Loucy (cell line): ENCODE measurements around the gene NAT14.

ENCODE experiments used
- H2AFZ ChIP-seq: fragments of 200-600 bp; sonication (generic); 2 replicates; pipeline ENCODE4 v1.6.0; 2016; ENCODE audit warnings: antibody characterized with exemption, mild to moderate bottlenecking, low read length, moderate library complexity
- H3F3A ChIP-seq: fragments of 200-600 bp; 2 replicates; pipeline ENCODE4 v1.6.0; 2016; ENCODE audit warnings: antibody characterized with exemption, low read depth, mild to moderate bottlenecking
- H3K27me3 ChIP-seq: fragments of 200-600 bp; sonication (generic); 2 replicates; pipeline ENCODE4 v1.6.1; 2014; ENCODE audit warnings: low read length, mild to moderate bottlenecking; ENCODE audit not compliant: insufficient read depth, poor library complexity, severe bottlenecking
- H3K36me3 ChIP-seq: fragments of 200-600 bp; sonication (generic); 2 replicates; pipeline ENCODE4 v1.6.1; 2016; ENCODE audit warnings: low read length; ENCODE audit not compliant: insufficient read depth
- H3K4me1 ChIP-seq: fragments of 200-600 bp; sonication (generic); 2 replicates; pipeline ENCODE4 v1.5.1; 2014; ENCODE audit warnings: low read length, mild to moderate bottlenecking; ENCODE audit not compliant: insufficient read depth, poor library complexity, severe bottlenecking
- H3K4me2 ChIP-seq: fragments of 200-600 bp; sonication (generic); 2 replicates; pipeline ENCODE4 v1.6.0; 2014; ENCODE audit warnings: antibody characterized with exemption, low read length, low read depth, mild to moderate bottlenecking; ENCODE audit not compliant: poor library complexity, severe bottlenecking
- H3K4me3 ChIP-seq: fragments of 200-600 bp; sonication (generic); 2 replicates; pipeline ENCODE4 v1.5.1; 2014; ENCODE audit warnings: low read length, mild to moderate bottlenecking, mixed read lengths; ENCODE audit not compliant: poor library complexity, severe bottlenecking
- H3K79me2 ChIP-seq: fragments of 200-600 bp; sonication (generic); 2 replicates; pipeline ENCODE4 v1.6.1; 2014; ENCODE audit warnings: low read length; ENCODE audit not compliant: insufficient read depth
- H3K9ac ChIP-seq: fragments of 200-600 bp; sonication (generic); 2 replicates; pipeline ENCODE4 v1.6.0; 2014; ENCODE audit warnings: mild to moderate bottlenecking, low read depth, low read length, moderate library complexity; ENCODE audit not compliant: poor library complexity, severe bottlenecking
- H3K9me2 ChIP-seq: fragments of 200-600 bp; sonication (generic); replicated peaks from 2 replicates; pipeline ENCODE4 v1.6.1; 2016; ENCODE audit warnings: low read depth, low read length, mixed read lengths
- H3K9me3 ChIP-seq: fragments of 200-600 bp; sonication (generic); 2 replicates; pipeline ENCODE4 v1.6.1; 2014; ENCODE audit warnings: mild to moderate bottlenecking, antibody characterized with exemption, low read length, low read depth; ENCODE audit not compliant: insufficient read depth
- H4K20me1 ChIP-seq: fragments of 200-600 bp; sonication (generic); 2 replicates; pipeline ENCODE4 v1.6.0; 2014; ENCODE audit warnings: antibody characterized with exemption, low read length, mild to moderate bottlenecking; ENCODE audit not compliant: insufficient read depth, poor library complexity, severe bottlenecking
- CTCF ChIP-seq: fragments of 200-600 bp; sonication (generic); conservative IDR thresholded peaks from 2 replicates; pipeline ENCODE4 v1.5.1; 2014; ENCODE audit warnings: mild to moderate bottlenecking, antibody characterized with exemption, low read length
- EZH2phosphoT487 ChIP-seq: fragments of 200-600 bp; IDR thresholded peaks from 2 replicates; pipeline ENCODE4 v1.6.1; 2018; ENCODE audit warnings: antibody characterized with exemption, mild to moderate bottlenecking, moderate library complexity, borderline replicate concordance

The NAT14 gene

GRCh38 chr19:55441692-55442321 is 43.2 kb upstream of the NAT14 start:
- Histone ChIP-seq H3K9me2 (no peaks in the 10 kb centered on the region), H3K9me3 (no peaks in the 10 kb centered on the region), H3K79me2 (no peaks in the 10 kb centered on the region), H3K4me1 (no peaks in the 10 kb centered on the region), H3K4me3 (no peak overlapping the region), H4K20me1 (no peaks in the 10 kb centered on the region), H3K4me2 (no peak overlapping the region), H3K9ac (no peak overlapping the region), H3F3A (no peaks in the 10 kb centered on the region), H3K36me3 (no peaks in the 10 kb centered on the region), H3K27me3 (no peaks in the 10 kb centered on the region), H2AFZ (no peak overlapping the region)
- TF ChIP-seq CTCF (no peak), EZH2phosphoT487 (no peak)

- Histone ChIP-seq H3K9ac (no peak overlapping the region), H3K79me2 (no peaks in the 10 kb centered on the region), H3K4me3 (no peak overlapping the region), H3K9me3 (no peaks in the 10 kb centered on the region), H3K4me1 (no peaks in the 10 kb centered on the region), H2AFZ (no peak overlapping the region), H3K27me3 (no peaks in the 10 kb centered on the region), H3K4me2 (no peak overlapping the region), H3K36me3 (no peaks in the 10 kb centered on the region), H4K20me1 (no peaks in the 10 kb centered on the region), H3F3A (no peaks in the 10 kb centered on the region), H3K9me2 (no peaks in the 10 kb centered on the region)
- TF ChIP-seq EZH2phosphoT487 (no peak), CTCF (no peak)
These were observed 42.5 kb upstream of the NAT14 start for GRCh38 chr19:55442372-55442961.

GRCh38 chr19:55443045-55443823 is 41.8 kb upstream of the NAT14 start, which contains the start of gene SHISA7:
Gene SHISA7 (minus strand): TSS chr19:55443300. CDS start chr19:55442863, 437 bp downstream.
- no peaks in the 10 kb centered on the region for H3F3A ChIP-seq
- H4K20me1 ChIP-seq: no peaks in the 10 kb centered on the region
- H3K79me2 ChIP-seq: no peaks in the 10 kb centered on the region
- no peak within 1 kb of the TSS for H3K9ac ChIP-seq
- no peak for TF ChIP-seq CTCF
- no peak for TF ChIP-seq EZH2phosphoT487
- no peaks in the 10 kb centered on the region for H3K36me3 ChIP-seq
- no peak within 1 kb of the TSS for H2AFZ ChIP-seq
- no peak within 1 kb of the TSS for H3K4me3 ChIP-seq
- H3K4me1 ChIP-seq: no peaks in the 10 kb centered on the region
- no peaks in the 10 kb centered on the region for H3K27me3 ChIP-seq
- H3K9me2 ChIP-seq: no peaks in the 10 kb centered on the region
- no peak within 1 kb of the TSS for H3K4me2 ChIP-seq
- H3K9me3 ChIP-seq: no peaks in the 10 kb centered on the region
